NOMO-1 treated with DMSO at 0.1 percent for 48 hours (cell line): ENCODE results near the gene RAD51D.
"Not testable (repeated sequence)": the region's sequence is repeated elsewhere in the genome, so short reads cannot be mapped to it uniquely, and the experiment has no call there.

Experiments
- DNase-seq: peaks from one replicate; lab custom pipeline; 2025; ENCODE audit not compliant: unreplicated experiment; lab: John Stamatoyannopoulos, UW

RAD51D gene

GRCh38 chr17:35142467-35142796 is 22.8 kb upstream of the RAD51D start:
- DNase-seq: no peak

GRCh38 chr17:35141681-35142466 is 22.2 kb upstream of the RAD51D start, which contains the start of gene NLE1:
Gene NLE1, minus strand, starts transcription at chr17:35142303. Its CDS starts 28 bp downstream, at chr17:35142275.
- peak; percentile 67 for DNase-seq

- no peak for DNase-seq
Observed at GRCh38 chr17:35138218-35138617, 18.6 kb upstream of the RAD51D start.

- no peak for DNase-seq
Observed at GRCh38 chr17:35135322-35135721, 15.7 kb upstream of the RAD51D start.

- no peak for DNase-seq
Observed at GRCh38 chr17:35132816-35133550, 13.3 kb upstream of the RAD51D start.

GRCh38 chr17:35132099-35132498 is 12.4 kb upstream of the RAD51D start:
- no peak for DNase-seq

- DNase-seq: no peak
Observed at GRCh38 chr17:35130392-35130791, 10.7 kb upstream of the RAD51D start.

GRCh38 chr17:35129973-35130351 is 10.3 kb upstream of the RAD51D start:
- no peak for DNase-seq

GRCh38 chr17:35129154-35129972 is 9.7 kb upstream of the RAD51D start:
- no peak for DNase-seq

GRCh38 chr17:35127751-35128514 is 8.3 kb upstream of the RAD51D start:
- DNase-seq: no peak

- DNase-seq: no peak
Observed at GRCh38 chr17:35121315-35121714, 1.7 kb upstream of the RAD51D start, which contains the start of gene FNDC8. Gene FNDC8, plus strand, starts transcription at chr17:35121615. Its CDS starts 79 bp downstream, at chr17:35121694.

- DNase-seq: no peak
Observed at GRCh38 chr17:35117984-35118383, 1.7 kb downstream of the RAD51D start.

GRCh38 chr17:35116845-35117244 is 2.8 kb downstream of the RAD51D start:
- DNase-seq: no peak

GRCh38 chr17:35110791-35111190 is 8.9 kb downstream of the RAD51D start:
- not testable (repeated sequence) for DNase-seq

- no peak for DNase-seq
Observed at GRCh38 chr17:35104844-35105450, 14.7 kb downstream of the RAD51D start.

- no peak for DNase-seq
Observed at GRCh38 chr17:35103271-35103670, 16.4 kb downstream of the RAD51D start.

GRCh38 chr17:35101725-35102124 is 17.9 kb downstream of the RAD51D start:
- no peak for DNase-seq

GRCh38 chr17:35101036-35101435 is 18.6 kb downstream of the RAD51D start:
- DNase-seq: no peak

- DNase-seq: no peak
Observed at GRCh38 chr17:35099908-35100307, 19.8 kb downstream of the RAD51D start.

GRCh38 chr17:35097776-35098175 is 21.9 kb downstream of the RAD51D start:
- no peak for DNase-seq
